ENCODE results near the gene PSMB2. TPM values are rescaled to one million over a fixed set of nuclear protein-coding genes. Genes with fewer than 3 reads are reported as not detected.
A peak's percentile ranks its signal among the peaks of the same experiment; 100 is the strongest.

The PSMB2 gene
- total RNA-seq, 1 experiment from 2014 or later = 72.0 TPM

- DNase-seq (ENCODE audit: low read depth) = peak; percentile 32
These were observed 1.2 kb upstream of the PSMB2 start for GRCh38 chr1:35642471-35642955.

GRCh38 chr1:35640380-35641232 is 720 bp downstream of the PSMB2 start:
- DNase-seq (ENCODE audit: low read depth) = peak; percentile 22

- peak; percentile 75 for DNase-seq (ENCODE audit: low read depth)
These were observed 3.9 kb downstream of the PSMB2 start for GRCh38 chr1:35637401-35637809.

GRCh38 chr1:35633547-35633946 is 7.8 kb downstream of the PSMB2 start:
- no peak for DNase-seq (ENCODE audit: low read depth)

GRCh38 chr1:35631396-35631795 is 9.9 kb downstream of the PSMB2 start:
- DNase-seq (ENCODE audit: low read depth) = no peak

- no peak for DNase-seq (ENCODE audit: low read depth)
These were observed 12.3 kb downstream of the PSMB2 start for GRCh38 chr1:35629051-35629450.

- DNase-seq (ENCODE audit: low read depth) = no peak
These were observed 17.5 kb downstream of the PSMB2 start for GRCh38 chr1:35623832-35624231.

- DNase-seq (ENCODE audit: low read depth) = no peak
These were observed 18.7 kb downstream of the PSMB2 start for GRCh38 chr1:35622510-35623178.

GRCh38 chr1:35619237-35620121 is 21.8 kb downstream of the PSMB2 start:
- no peak for DNase-seq (ENCODE audit: low read depth)

- DNase-seq (ENCODE audit: low read depth) = no peak
These were observed 25.9 kb downstream of the PSMB2 start for GRCh38 chr1:35615440-35615839.

GRCh38 chr1:35611655-35612054 is 29.7 kb downstream of the PSMB2 start:
- no peak for DNase-seq (ENCODE audit: low read depth)

- DNase-seq (ENCODE audit: low read depth) = peak; percentile 90
These were observed 35.5 kb downstream of the PSMB2 start for GRCh38 chr1:35605867-35606182.

GRCh38 chr1:35605071-35605866 is 36.1 kb downstream of the PSMB2 start:
- DNase-seq (ENCODE audit: low read depth) = no peak

- DNase-seq (ENCODE audit: low read depth) = peak; percentile 40
These were observed 37.4 kb downstream of the PSMB2 start for GRCh38 chr1:35603941-35604340.

GRCh38 chr1:35603468-35603867 is 37.9 kb downstream of the PSMB2 start:
- DNase-seq (ENCODE audit: low read depth) = no peak

- DNase-seq (ENCODE audit: low read depth) = no peak
These were observed 40.7 kb downstream of the PSMB2 start for GRCh38 chr1:35600593-35600992.

- DNase-seq (ENCODE audit: low read depth) = no peak
These were observed 41.9 kb downstream of the PSMB2 start for GRCh38 chr1:35599411-35599810.

- no peak for DNase-seq (ENCODE audit: low read depth)
These were observed 42.4 kb downstream of the PSMB2 start for GRCh38 chr1:35598895-35599294.

- no peak for DNase-seq (ENCODE audit: low read depth)
These were observed 43.5 kb downstream of the PSMB2 start for GRCh38 chr1:35597870-35598269.

GRCh38 chr1:35595684-35596083 is 45.6 kb downstream of the PSMB2 start:
- DNase-seq (ENCODE audit: low read depth) = no peak

- DNase-seq (ENCODE audit: low read depth) = no peak
These were observed 47.1 kb downstream of the PSMB2 start for GRCh38 chr1:35594005-35594760.
